OCI-LY3 (cell line): Measurements from ENCODE around the gene EHBP1.

Experiments used
- H2AFZ ChIP-seq: fragments of 200-600, 300-600 bp; shearing (Covaris generic); 2 replicates; pipeline ENCODE4 v1.6.0; 2014; ENCODE audit warnings: antibody characterized with exemption, low read depth, low read length
- H3K27ac ChIP-seq: fragments of 200-600, 300-600 bp; sonication (generic); 2 replicates; pipeline ENCODE4 v1.5.1; 2014; ENCODE audit warnings: mild to moderate bottlenecking, low read length, moderate library complexity, mixed read lengths
- H3K27me3 ChIP-seq: fragments of 200-600, 300-600 bp; sonication (generic); 2 replicates; pipeline ENCODE4 v1.6.1; 2014; ENCODE audit warnings: low read depth, low read length, mixed read lengths
- H3K36me3 ChIP-seq: fragments of 200-600, 300-600 bp; sonication (generic); replicated peaks from 2 replicates; pipeline ENCODE3; 2014; ENCODE audit warnings: low read depth, low read length, mixed read lengths
- H3K4me1 ChIP-seq: fragments of 300-600, 200-600 bp; sonication (generic); 2 replicates; pipeline ENCODE4 v1.6.1; 2014; ENCODE audit warnings: low read length, mixed read lengths
- H3K4me2 ChIP-seq: fragments of 200-600, 300-600 bp; sonication (generic); 2 replicates; pipeline ENCODE4 v1.6.1; 2014; ENCODE audit warnings: low read length, mixed read lengths
- H3K4me3 ChIP-seq: fragments of 300-600, 200-600 bp; sonication (generic); 2 replicates; pipeline ENCODE4 v1.5.1; 2014; ENCODE audit warnings: antibody characterized with exemption, mild to moderate bottlenecking, low read length, moderate library complexity
- H3K79me2 ChIP-seq: fragments of 300-600, 200-600 bp; shearing (Covaris generic); 2 replicates; pipeline ENCODE4 v1.6.1; 2014; ENCODE audit warnings: mild to moderate bottlenecking, low read length, mixed read lengths
- H3K9ac ChIP-seq: fragments of 300-600, 200-600 bp; shearing (Covaris generic); 2 replicates; pipeline ENCODE4 v1.6.0; 2014; ENCODE audit warnings: mild to moderate bottlenecking, low read length, moderate library complexity
- H3K9me3 ChIP-seq: fragments of 200-600, 300-600 bp; shearing (Covaris generic); 2 replicates; pipeline ENCODE4 v1.6.1; 2014; ENCODE audit warnings: low read length, mixed read lengths; ENCODE audit not compliant: insufficient read depth
- H4K20me1 ChIP-seq: fragments of 200-600, 300-600 bp; sonication (generic); 2 replicates; pipeline ENCODE4 v1.6.1; 2016; ENCODE audit warnings: low read length, mixed read lengths; ENCODE audit not compliant: insufficient read depth
- EZH2phosphoT487 ChIP-seq: fragments of 200-600 bp; shearing (Covaris generic); IDR thresholded peaks from 2 replicates; pipeline ENCODE4 v1.6.1; 2018; ENCODE audit warnings: antibody characterized with exemption, mixed run types, low read depth
- TF ChIP-seq, protein P1 (sequence below): fragments of 200-600, 300-600 bp; sonication (generic); IDR thresholded peaks from 2 replicates; pipeline ENCODE4 v1.5.1; 2014; ENCODE audit warnings: antibody characterized with exemption, low read length, low read depth

The EHBP1 gene

DNA sequence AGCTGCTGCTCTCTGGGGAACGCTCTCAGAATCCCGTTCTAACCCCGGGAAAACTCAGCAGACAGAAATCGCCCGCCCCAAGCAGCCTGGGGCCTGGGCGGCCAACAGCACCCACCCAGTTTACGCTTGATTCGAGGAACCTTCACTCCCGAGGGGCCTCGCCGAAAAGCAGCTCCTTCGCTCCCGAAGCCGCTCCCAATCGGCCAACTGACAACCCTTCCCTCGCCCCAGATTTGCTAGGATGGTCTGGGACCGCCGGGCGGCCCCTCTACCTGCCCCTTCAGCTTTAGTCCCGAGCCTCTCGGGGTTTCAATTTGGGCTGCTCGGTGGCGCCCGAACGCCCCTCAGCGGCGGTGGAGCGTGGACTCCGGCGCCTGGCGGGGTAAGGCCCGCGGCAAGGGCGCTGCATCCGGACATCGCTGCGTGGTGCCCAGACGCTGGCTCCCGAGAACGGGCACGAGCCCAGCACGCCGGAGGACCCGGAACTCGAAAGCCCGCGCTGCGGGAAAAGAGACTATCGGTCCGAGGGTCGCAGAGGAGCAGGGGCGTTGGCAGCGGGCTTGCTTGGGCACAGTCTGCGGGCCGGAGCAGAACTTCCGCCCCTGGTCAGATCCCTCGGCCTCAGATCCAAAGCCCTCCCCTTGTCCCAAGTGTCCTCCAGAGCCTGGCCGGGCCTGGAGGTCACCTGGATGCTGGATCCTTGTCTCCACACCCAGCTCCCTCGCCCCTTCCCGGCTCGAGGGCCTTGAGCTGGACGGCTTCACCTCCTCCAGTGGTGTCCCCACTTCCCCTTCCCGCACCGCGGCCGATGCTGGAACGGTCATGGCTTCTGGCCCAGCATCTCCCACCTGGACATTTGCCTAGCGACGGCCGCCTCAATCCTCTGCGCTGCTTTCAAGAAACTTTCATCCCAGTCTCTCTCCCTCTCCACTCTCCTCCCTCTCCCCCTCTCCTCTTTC, 342.1 kb downstream of the EHBP1 start:
- H3K27me3 ChIP-seq: no peaks in the 10 kb centered on the region
- TF ChIP-seq EZH2phosphoT487: no peak
- TF ChIP-seq, protein P1, sequence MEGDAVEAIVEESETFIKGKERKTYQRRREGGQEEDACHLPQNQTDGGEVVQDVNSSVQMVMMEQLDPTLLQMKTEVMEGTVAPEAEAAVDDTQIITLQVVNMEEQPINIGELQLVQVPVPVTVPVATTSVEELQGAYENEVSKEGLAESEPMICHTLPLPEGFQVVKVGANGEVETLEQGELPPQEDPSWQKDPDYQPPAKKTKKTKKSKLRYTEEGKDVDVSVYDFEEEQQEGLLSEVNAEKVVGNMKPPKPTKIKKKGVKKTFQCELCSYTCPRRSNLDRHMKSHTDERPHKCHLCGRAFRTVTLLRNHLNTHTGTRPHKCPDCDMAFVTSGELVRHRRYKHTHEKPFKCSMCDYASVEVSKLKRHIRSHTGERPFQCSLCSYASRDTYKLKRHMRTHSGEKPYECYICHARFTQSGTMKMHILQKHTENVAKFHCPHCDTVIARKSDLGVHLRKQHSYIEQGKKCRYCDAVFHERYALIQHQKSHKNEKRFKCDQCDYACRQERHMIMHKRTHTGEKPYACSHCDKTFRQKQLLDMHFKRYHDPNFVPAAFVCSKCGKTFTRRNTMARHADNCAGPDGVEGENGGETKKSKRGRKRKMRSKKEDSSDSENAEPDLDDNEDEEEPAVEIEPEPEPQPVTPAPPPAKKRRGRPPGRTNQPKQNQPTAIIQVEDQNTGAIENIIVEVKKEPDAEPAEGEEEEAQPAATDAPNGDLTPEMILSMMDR: no peak
- H3K9me3 ChIP-seq: no peaks in the 10 kb centered on the region
- peak overlapping the region; percentile 52 for H3K4me3 ChIP-seq
- no peak overlapping the region for H2AFZ ChIP-seq
- H3K27ac ChIP-seq: no peak overlapping the region
- no peaks in the 10 kb centered on the region for H4K20me1 ChIP-seq
- H3K9ac ChIP-seq: no peak overlapping the region
- peaks cover 5% of the 10 kb centered on the region for H3K4me1 ChIP-seq
- no peaks in the 10 kb centered on the region for H3K79me2 ChIP-seq
- peak overlapping the region; percentile 54 for H3K4me2 ChIP-seq
- H3K36me3 ChIP-seq: no peaks in the 10 kb centered on the region

DNA sequence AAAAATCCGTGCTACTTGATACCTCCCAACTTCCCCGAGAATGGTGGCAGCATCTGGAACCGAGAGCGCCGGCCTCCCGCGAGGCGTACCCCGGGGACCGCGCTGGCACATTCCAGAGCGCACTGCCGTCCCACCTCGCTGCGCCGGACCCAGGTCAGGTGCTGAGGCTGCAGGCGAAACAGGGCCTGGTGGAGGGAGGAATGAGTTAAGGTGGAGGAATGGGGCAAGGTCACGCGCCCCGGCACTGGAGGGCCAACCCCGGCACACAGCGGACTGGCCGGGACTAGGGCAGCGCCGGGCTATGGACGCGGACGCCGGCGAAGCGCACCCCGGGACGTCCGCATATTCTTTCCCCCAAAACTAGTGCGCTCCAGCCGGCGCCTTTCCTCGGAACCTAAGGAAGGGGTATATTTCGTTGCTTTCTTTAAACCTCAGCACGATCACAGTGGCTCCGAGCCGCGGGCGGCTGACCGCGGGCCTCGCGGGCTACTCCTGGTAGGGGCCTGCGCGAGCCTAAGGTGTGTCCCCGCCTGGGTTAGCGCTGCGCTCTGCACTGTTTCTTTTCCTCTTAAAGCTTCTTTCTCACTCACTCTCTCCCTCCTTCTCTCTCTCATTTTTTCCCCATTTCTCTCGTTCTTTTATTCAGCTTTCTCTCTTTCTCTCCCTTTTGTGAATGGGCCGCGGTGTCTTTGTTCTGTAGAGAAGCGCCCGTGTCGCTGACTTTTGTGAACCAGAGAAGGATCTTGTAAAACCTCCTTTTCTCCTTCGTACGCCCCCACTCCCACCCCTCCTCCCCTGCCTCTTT, 343.1 kb downstream of the EHBP1 start:
- H3K9ac ChIP-seq: no peak overlapping the region
- H3K27me3 ChIP-seq: no peaks in the 10 kb centered on the region
- no peaks in the 10 kb centered on the region for H4K20me1 ChIP-seq
- H3K4me2 ChIP-seq: no peak overlapping the region
- no peaks in the 10 kb centered on the region for H3K79me2 ChIP-seq
- H3K4me3 ChIP-seq: no peak overlapping the region
- peaks cover 5% of the 10 kb centered on the region for H3K4me1 ChIP-seq
- H3K27ac ChIP-seq: no peak overlapping the region
- H3K36me3 ChIP-seq: no peaks in the 10 kb centered on the region
- no peak overlapping the region for H2AFZ ChIP-seq
- H3K9me3 ChIP-seq: no peaks in the 10 kb centered on the region
- TF ChIP-seq, protein P1: no peak
- TF ChIP-seq EZH2phosphoT487: no peak

DNA sequence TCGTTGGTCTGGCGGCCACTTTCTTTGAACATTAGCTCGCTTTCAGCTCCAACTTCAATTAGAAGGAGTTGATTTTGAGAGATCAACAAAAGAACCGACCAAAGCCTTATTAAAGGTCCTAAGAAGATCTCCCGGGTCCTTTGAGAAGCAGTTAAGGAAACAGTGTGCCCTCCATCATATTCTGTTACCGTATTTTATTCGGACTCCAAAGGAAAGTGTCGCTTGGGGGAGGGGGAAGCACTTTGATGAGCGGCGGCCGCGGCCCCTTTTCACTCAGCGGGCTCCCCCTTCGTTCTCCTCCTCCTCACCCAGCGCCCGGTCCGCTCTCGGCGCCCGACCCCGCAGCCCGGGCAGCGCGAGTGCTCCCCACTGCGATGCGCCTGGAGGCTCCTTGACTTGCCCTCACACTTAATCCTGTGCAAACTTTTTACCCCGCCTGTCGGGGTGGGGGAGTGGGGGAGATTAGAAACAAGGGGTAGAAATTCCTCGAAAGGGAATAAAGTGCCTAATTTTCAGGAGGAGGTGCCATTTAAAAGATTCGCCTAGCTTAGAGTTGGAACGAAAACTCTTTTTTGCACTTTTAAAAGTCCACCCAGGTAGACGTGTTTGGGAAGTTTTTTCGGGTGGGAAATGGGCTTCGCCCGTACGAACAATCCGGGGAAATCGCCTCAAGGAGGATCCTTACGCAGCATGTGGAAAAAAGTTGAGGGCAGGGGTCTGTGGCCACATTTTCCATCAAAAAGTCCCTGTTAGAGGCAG, 343.9 kb downstream of the EHBP1 start:
- H3K9ac ChIP-seq: peak overlapping the region; percentile 68
- H3K4me2 ChIP-seq: peak overlapping the region; percentile 94
- H3K27ac ChIP-seq: no peak overlapping the region
- no peaks in the 10 kb centered on the region for H3K79me2 ChIP-seq
- H4K20me1 ChIP-seq: no peaks in the 10 kb centered on the region
- H3K9me3 ChIP-seq: no peaks in the 10 kb centered on the region
- no peak for TF ChIP-seq EZH2phosphoT487
- TF ChIP-seq, protein P1: no peak
- H3K27me3 ChIP-seq: no peaks in the 10 kb centered on the region
- H3K4me3 ChIP-seq: peak overlapping the region; percentile 80
- peaks cover 5% of the 10 kb centered on the region for H3K4me1 ChIP-seq
- H2AFZ ChIP-seq: peak overlapping the region; percentile 66
- no peaks in the 10 kb centered on the region for H3K36me3 ChIP-seq

DNA sequence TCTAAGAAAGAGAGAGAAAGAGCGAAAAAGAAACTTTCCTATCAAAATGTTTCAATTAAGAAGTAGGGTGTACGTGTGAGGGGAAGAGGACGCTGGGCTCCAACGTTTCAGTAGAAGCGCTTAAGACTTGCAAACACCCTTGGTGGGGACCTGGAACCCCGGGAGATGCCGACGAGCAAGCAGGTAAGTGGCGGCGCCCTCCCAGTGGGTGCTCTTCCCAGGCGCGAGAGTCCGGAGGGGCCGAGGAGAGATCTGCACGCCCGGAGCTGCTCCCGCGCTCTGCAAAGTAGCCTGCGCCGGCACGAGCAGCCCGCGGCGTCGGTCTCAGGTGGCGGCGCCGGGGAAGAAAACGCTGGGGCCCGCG, 344.4 kb downstream of the EHBP1 start:
- no peaks in the 10 kb centered on the region for H3K27me3 ChIP-seq

More for the DNA sequence above, 344.4 kb downstream of the EHBP1 start:
- peaks cover 5% of the 10 kb centered on the region for H3K4me1 ChIP-seq
- no peak for TF ChIP-seq EZH2phosphoT487
- TF ChIP-seq, protein P1: no peak
- H3K36me3 ChIP-seq: no peaks in the 10 kb centered on the region
- H4K20me1 ChIP-seq: no peaks in the 10 kb centered on the region
- H3K9me3 ChIP-seq: no peaks in the 10 kb centered on the region
- H3K79me2 ChIP-seq: no peaks in the 10 kb centered on the region
- peak overlapping the region; percentile 80 for H3K4me3 ChIP-seq
- H2AFZ ChIP-seq: peak overlapping the region; percentile 66
- peak overlapping the region; percentile 68 for H3K9ac ChIP-seq
- H3K27ac ChIP-seq: peak overlapping the region; percentile 35; the same call in 1 of the 2 replicates
- H3K4me2 ChIP-seq: peak overlapping the region; percentile 94
